Retinal pigment epithelial cell (primary cell): Measurements from ENCODE around the gene ITIH3.
A peak's percentile ranks its signal among the peaks of the same experiment; 100 is the strongest.

ENCODE experiments used
- DNase-seq: peaks from one replicate; pipeline ENCODE4 v3.0.0-alpha.2; 2010; ENCODE audit warnings: low read depth
- H3K4me3 ChIP-seq: 2 replicates; pipeline ENCODE4 v1.5.1; 2011; ENCODE audit warnings: mild to moderate bottlenecking, low read length, control low read depth, moderate library complexity
- TF ChIP-seq, protein P1 (sequence below): conservative IDR thresholded peaks from 2 replicates; pipeline ENCODE4 v1.5.1; 2011; ENCODE audit warnings: low read depth, low read length, control low read depth, inconsistent platforms

Gene ITIH3

DNA sequence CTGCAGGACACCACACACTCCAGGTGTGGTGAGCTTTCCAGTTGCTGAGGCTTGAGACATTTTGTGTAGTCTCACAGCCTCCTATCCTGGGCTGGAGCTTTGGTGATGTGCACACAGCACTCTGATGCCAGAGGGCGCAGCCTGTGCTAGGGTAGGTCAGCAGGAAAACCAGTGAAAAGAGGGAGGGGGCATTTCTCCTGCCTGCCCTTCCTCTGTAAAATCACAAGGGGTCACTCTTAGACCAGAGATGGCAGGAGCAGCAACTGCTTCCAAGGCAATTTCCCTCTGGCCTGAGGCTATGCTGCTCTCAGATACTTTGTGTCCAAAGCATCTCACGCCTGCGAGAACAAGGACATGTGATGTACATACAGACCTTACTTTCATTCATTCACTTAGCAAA, 56.8 kb downstream of the ITIH3 start:
- peak; percentile 9 for DNase-seq
- no peak overlapping the region for H3K4me3 ChIP-seq
- TF ChIP-seq, protein P1, sequence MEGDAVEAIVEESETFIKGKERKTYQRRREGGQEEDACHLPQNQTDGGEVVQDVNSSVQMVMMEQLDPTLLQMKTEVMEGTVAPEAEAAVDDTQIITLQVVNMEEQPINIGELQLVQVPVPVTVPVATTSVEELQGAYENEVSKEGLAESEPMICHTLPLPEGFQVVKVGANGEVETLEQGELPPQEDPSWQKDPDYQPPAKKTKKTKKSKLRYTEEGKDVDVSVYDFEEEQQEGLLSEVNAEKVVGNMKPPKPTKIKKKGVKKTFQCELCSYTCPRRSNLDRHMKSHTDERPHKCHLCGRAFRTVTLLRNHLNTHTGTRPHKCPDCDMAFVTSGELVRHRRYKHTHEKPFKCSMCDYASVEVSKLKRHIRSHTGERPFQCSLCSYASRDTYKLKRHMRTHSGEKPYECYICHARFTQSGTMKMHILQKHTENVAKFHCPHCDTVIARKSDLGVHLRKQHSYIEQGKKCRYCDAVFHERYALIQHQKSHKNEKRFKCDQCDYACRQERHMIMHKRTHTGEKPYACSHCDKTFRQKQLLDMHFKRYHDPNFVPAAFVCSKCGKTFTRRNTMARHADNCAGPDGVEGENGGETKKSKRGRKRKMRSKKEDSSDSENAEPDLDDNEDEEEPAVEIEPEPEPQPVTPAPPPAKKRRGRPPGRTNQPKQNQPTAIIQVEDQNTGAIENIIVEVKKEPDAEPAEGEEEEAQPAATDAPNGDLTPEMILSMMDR, result peak; percentile 75

DNA sequence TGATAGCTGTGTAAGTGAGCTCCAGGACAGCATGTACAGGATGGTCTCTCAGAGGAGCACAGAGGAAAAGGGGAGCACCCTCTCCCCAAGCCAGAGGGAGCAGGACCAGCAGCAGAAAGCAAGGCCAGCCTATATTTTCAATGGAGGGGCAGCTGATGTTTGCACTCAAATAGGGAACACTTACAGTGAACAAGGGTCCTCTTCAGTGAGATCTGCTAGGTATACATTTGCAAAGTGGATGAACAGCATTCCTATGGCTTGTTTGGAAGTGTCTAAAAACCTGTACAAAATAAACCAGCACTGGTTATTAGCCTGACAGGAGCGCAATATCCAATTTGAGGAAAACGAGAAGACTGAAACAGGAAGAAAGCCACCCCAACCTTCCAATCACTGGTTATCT, 57.8 kb downstream of the ITIH3 start:
- no peak overlapping the region for H3K4me3 ChIP-seq
- TF ChIP-seq, protein P1, result no peak
- no peak for DNase-seq

- DNase-seq, result no peak
- no peak overlapping the region for H3K4me3 ChIP-seq
- TF ChIP-seq, protein P1, result no peak
Observed at GRCh38 chr3:52854013-52854412, 59.4 kb downstream of the ITIH3 start.

- no peak overlapping the region for H3K4me3 ChIP-seq
- DNase-seq, result no peak
- TF ChIP-seq, protein P1, result no peak
Observed at GRCh38 chr3:52856666-52857065, 62.1 kb downstream of the ITIH3 start.

GRCh38 chr3:52857133-52857532, 62.5 kb downstream of the ITIH3 start:
- TF ChIP-seq, protein P1, result no peak
- DNase-seq, result no peak
- no peak overlapping the region for H3K4me3 ChIP-seq

- DNase-seq, result no peak
- TF ChIP-seq, protein P1, result no peak
- no peak overlapping the region for H3K4me3 ChIP-seq
Observed at GRCh38 chr3:52857864-52858263, 63.3 kb downstream of the ITIH3 start.
